GM18499 (cell line): Measurements from ENCODE around the gene PPP1R27.
"Not testable (repeated sequence)": the region's sequence is repeated elsewhere in the genome, so short reads cannot be mapped to it uniquely, and the experiment has no call there.

Source experiments
- ATAC-seq: cut with Tn5 transposase; IDR thresholded peaks from one replicate; pipeline ENCODE4 v1.9.1; 2021; ENCODE audit warnings: moderate number of reproducible peaks; ENCODE audit not compliant: insufficient read depth, unreplicated experiment

The PPP1R27 gene

DNA sequence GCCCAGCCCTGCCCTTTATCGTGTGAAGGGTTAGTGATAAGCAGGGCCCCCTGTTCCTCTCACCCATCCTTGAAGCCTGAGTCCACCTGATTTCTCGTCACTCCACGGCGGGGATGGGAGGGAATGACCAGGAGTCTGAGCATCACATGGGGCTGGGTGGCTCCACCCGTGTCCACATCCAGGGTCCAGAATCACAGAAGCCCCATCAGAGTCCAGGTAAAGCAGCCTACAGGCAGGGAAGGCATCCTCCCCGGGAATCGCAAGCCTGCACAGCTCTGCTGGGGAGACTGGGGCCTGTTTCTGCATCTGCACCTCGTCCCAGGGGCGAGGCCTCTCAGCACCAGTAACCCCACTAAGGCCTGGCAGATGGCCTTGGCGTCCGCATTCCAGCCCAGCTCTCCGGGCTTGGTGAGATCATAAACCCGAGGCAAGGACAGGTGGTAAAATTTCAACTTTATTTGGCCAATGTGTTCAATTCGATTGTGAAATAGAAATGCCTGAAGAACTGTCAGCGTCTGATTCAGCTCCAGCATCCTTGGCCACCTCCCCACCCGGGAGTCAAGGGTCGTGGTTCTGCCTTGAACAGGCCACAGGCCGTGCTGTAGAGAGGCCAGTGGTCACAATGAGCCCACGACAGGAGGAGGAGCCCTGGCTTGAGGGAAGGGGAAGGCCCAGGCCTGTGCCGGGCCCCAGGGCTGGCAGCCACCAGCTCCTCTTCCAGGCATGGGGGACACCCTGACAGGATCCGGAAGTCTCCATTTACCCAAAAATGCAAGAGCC, 8.1 kb upstream of the PPP1R27 start:
- no peak for ATAC-seq

DNA sequence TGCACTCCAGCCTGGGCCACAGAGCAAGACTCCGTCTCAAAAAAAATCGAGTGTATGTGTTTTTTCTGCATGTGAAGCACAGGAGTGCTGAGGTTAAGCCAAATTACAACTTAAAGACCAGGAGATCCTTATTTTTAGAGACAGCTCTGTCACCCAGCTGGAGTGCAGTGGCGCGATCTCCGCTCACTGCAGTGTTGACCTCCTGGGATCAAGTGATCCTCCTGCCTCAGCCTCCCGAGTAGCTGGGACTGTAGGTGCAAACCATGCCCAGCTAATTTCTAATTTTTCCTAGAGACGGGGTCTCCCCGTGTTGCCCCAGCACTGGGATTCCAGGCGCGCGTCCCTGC, 7.5 kb upstream of the PPP1R27 start:
- no peak for ATAC-seq

DNA sequence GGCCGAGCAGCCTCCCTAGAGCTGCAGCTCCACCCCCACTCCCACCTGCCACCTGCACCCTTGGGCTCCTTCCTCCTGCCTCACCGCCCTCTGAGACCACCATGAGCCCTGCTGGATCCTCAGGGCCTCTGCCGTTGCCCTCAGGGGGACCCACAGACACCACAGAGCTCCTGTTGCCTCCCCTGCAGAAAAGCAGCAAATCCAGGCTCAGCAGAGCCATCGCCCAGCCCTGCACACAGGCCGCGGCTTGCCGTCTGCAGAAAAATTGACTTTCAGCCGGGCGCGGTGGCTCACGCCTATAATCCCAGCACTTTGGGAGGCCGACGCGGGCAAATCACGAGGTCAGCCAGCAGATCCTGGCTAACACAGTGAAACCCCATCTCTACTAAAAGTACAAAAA, 7.0 kb upstream of the PPP1R27 start:
- no peak for ATAC-seq

DNA sequence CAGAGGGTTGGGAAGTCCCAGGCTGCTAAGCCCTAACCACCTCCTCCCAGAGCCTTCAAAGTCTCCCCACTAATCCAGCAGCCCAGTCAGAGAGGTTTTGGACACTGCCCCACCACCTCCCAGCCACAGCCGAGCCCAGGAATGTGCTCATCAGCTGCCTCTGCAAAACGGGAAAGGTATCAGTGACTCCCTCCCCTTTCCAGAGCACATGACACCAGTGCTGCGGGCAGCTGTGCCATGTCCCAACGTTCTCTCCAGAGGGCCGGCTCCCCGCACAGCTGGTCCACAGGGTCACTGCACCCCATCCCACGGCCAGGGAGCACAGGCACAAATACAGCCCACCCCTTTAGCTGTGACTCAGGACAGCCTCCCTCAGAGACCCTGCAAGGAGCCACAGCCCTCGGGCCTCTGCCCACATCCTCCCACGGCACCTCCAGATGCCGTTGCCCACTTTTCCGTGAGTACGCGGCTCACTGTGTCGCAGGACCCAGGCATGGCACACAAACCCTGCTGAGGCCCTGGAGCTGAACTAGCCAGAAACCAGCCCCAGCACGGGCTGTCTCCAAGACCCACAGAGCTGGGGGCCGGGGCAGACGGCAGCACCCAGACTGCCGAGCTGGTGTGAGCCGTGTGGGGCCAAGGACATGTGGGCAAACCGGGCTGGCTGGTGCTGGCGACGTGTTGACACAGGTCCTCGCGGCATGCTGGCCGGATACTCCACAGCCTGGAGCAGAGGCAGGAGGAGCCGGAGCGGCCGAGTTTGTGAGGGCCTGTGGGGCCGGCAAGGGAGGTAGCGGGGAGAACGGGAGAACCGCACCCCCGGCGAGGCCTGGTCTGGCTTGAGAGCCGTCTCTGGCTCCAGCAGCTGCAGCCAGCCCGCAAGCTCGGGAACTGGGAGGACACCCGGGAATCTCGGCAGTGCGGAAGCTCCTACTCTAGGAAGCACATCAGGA, 6.3 kb upstream of the PPP1R27 start:
- no peak for ATAC-seq

DNA sequence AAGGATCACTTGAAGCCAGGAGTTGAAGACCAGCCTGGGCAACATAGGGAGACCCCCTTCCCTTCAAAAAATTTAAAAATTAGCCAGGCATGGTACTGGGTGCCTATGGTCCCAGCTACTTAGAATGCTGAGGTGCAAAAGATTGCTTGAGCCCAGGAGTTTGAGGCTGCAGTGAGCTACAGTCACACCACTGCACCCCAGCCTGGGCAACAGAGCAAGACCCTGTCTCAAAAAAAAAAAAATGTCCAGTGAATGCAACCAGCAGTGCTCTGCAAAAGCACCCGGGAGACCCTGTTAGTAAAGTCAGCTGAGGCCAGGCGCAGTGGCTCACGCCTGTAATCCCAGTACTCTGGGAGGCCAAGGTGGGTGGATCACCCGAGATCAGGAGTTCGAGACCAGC, 5.2 kb upstream of the PPP1R27 start:
- ATAC-seq, result not testable (repeated sequence)

DNA sequence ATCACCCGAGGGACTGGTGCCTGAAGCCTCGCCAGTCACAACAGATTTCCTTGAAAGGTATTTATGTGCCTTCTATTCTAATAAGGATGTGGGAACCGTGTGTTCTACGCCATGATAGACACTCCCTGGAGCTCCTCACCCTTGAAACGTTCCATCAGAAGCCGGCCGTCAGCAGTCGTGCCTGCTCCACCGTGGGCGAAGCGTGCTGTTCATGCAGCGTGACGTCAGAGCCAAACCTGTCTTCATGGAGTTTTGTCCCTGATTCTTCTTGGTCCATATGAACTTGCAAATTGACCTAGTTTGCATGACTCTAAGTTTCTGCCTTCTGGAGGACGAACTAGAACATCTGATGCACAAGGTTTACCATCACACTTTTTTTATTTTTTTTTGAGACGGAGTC, 4.5 kb upstream of the PPP1R27 start:
- ATAC-seq, result no peak

DNA sequence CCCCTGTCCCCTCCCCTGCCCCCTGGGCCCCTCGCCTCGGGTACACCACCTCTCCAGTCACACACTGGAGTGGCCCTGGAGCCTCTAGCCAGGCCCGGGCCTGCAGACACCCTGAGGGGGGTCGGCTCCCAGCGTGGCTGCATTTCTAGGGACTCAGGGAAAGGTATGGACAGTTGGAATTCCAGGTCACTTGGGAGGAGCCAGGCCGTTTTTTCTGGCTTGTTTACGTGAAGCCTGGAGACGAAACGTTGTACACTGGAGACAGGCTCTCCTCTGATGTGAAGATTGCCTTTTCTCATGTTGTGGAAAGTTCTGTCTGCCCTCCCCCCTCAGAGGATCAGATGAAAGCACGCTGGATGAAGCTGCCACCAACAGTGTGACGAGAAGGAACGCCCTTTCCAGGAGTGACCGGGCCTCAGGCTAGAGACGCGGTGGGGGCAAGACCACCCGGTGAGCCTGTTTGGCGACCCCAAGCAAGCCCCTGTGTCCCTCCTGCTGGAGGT, 4.0 kb upstream of the PPP1R27 start:
- ATAC-seq, result no peak

DNA sequence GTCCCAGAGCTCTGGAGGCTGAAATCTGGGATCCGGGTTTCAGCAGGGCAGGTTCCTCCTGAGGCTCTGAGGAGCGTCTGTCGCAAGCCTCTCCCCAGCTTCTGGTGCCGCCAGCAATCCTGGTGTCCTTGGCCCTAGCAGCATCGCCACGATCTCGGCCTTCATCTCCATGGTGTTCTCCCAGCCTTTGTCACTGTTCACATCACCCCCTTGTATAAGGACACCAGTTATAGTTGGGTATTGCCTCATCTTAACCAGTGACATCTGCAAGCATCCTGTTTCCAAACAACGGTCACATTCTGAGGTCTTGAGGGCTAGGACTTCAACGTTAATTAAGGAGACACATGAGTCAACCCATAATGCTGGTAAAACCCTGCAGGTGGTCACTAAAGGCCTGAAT, 2.8 kb upstream of the PPP1R27 start:
- ATAC-seq, result no peak

DNA sequence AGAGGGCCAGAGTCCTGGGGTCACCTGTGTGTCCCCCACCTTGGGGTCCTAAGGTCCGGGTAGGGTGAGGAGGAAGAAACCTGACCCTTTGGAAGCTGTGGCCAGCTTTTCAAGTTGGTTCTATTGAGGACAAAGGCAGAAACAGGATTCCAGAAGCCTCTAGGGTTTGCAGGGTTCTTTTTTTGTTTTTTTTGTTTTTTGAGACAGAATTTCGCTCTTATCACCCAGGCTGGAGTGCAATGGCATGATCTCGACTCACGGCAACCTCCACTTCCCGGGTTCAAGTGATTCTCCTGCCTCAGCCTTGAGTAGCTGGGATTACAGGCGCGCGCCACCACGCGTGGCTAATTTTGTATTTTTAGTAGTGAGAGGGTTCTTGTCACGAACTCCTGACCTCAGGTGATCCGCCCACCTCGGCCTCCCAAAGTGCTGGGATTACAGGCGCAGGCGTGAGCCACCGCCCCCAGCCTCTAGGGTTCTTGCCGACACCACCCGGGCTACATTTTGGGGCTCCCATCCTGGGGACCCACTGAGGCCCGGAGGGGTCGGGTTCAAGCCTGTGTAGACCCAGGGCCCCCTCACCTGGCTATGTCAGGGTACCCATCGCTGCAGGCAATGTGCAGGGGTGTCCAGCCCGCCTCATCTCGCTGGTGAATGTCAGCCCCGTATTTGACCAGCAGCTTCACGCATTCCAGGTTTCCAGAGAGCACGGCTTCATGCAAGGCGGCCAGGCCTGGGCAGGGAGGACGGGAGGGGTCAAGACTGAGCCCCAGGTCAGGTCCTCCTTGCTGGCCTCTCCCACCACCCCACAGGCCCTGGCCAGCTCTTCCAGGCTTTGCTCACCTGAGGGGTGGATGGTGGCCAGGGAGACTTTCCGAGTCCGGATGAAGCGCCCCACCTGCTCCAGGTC, 674 bp downstream of the PPP1R27 start:
- ATAC-seq, result no peak

DNA sequence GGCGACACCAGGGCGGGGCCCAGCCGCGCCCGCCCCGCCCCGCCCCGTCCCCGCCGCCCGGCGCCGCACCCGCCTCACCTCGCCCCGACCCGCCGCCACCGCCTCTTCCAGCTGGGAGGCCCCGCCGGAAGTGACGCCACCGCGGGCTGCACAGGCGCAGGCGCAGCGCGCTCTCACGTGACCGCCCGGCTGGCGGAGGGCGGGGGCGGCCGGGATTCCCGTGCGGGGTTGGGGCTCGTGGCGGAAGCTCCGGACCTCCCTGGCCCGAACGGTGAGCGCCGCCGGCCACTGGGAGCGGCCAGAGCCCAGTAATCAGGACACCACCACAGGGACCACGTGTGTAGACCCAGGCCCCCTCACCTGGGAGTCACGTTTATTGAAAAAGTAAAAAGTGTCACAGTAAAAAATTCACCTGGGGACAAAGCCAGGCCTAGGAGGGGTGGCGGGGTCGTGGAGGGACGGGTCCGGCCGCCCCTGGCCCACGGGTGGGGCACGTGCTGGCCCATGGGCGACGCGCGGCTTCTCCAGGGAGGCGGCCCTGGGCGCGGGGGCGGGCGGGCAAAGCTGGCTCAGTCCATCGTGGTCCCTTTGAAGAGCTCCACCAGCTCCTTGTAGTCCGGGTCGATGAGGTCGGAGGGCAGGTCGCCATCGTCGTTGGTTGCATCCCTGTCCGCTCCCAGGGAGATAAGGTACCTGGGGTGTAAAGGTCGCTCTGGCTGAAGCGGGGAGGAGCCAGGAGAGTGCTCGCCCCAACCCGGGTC, 1.5 kb downstream of the PPP1R27 start, which contains the start of gene MCRIP1:
Gene MCRIP1, minus strand, starts transcription at position 132 of the 761 bp plus-strand sequence. CDS start 8,785 bp downstream, outside the sequence.
- no peak for ATAC-seq

DNA sequence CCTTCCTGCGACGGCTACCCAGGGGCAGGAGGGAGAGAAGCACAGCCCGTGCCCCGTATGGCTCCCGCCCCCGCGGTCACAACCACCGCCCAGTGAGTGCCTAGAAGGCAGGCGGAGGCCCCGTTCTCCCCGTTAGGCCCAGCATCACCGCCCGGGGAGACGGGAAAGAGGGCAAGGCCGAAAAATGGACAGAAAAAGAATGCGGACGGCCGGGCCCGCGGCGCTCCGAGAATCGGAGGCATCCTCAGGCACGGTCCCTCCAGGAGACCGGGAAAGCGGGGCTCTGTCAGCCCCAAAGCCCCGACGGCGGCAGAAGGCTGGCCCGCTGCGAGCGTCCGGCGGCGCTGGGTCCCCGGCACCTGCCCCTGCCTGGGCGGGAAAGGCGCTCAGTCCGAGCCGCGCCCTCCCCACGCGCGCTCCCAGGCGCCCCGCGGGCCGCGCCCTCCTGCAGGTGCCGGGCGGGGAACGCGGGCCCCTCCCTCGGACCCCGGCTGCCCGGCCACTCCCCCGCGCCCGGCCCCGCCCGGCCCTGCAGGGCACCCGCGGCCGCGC, 2.2 kb downstream of the PPP1R27 start:
- no peak for ATAC-seq

DNA sequence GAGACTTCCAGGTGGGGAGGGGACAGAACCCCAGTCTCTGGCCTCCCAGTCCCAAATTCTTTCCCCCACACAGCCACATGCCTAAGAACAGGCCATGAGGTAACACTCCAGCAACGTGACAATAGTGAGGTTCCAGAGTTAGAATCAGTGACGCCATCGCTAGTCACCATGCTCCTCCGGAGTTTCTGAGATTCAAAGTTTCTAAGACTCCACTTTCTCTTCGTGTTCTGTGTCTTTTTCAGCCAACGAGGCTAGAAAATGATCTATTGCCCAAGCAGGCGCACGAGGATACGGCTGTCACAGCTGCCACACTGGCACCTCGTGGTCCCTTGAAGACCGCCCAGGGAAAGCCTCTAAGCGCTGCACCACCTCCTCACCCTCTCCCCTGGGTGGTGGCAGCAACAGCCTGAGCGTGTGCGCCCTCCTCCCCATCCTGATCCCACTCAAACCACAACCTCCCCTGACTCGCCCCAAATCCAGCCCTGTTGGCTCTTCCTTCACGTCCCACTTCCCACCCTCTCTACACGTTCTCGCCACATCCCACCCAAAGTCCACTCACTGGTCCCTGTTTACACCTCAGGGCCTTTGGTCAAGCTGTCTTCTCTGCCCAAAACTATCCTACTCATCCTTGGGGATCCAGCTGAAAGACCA, 2.8 kb downstream of the PPP1R27 start:
- ATAC-seq, result no peak

DNA sequence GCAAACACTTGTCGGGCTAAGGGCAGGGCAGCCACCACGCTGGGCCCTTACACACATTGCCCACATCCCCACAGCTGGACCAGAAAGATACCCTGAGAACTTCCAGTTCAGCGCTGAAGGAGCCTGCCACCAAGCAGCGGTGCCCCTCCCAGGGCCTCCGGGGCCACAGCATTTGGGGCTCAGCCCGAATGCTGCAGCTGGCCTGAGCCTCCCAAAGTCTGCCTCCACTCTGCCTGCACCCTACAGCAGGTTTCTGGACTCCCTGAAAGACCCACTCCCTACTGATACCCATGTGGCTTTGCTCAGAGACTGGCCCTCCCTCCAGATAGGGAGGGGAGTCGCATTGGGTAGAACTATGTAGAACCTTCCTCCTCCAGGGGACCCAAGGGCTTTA, 3.3 kb downstream of the PPP1R27 start:
- ATAC-seq, result no peak

DNA sequence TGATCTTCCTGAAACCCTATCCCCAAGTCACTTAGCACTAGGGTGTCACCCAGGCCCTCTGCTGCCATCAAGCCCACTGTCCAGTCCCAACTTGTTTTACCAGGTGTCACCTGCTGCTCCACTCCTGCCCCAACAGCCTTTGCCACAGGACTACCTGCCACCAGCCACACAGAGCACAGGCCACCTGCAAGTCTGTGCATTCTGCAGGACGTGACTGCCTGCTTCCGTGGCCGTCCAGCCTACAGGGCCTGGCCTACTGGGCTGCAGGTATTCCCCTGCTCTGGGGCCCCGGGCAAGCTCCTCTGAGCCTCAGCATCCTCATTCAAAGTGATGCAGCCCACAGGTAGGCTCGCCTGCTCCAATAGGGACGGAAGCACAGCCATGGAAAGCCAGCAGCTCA, 5.0 kb downstream of the PPP1R27 start:
- no peak for ATAC-seq

DNA sequence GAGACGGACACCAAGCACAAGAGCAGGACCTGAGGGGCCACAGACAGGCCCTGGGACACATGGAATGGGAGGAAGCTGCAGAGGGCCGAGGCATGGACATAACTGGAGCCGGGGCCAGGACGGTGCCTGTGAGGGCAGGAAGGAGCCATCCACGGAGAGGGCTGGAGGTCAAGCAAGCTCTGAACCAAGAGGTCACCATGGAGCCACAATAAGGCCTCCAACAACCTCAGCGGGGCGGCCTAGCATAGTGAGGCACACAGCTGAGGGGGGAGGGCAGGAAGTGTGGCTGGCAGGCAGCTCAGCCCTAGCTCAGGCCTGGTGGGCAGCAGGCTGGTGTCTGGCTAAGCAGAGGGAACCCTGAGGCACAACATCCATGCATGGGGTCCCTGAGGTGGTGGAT, 6.2 kb downstream of the PPP1R27 start:
- ATAC-seq, result no peak

DNA sequence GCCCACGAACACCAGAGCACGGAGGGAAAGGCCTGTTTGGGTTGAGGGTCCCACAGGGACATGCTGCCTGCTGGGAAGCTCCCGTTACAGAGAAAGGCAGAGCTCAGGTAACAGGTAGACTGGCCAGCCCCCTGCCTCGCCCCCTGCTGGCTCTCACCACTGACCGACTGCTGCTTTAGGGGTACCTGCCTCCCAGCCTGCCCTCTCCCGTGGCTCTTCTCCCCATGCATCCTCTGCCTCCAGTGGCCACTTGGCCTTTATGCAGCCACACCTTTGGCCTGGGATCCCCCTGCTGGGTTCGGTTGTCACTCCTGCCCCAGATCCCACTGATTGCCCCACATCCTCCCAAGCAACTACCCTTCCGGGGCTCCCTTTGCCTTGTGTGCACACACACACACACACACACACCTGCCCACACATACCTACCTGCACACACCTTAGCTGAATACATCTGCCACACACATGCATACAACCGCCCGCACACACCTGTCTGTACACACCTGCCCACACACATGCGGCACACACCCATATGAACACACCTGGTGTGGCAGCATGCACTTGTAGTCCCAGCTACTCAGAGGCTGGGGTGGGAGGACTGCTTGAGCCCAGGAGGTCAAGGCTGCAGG, 8.9 kb downstream of the PPP1R27 start:
- no peak for ATAC-seq

DNA sequence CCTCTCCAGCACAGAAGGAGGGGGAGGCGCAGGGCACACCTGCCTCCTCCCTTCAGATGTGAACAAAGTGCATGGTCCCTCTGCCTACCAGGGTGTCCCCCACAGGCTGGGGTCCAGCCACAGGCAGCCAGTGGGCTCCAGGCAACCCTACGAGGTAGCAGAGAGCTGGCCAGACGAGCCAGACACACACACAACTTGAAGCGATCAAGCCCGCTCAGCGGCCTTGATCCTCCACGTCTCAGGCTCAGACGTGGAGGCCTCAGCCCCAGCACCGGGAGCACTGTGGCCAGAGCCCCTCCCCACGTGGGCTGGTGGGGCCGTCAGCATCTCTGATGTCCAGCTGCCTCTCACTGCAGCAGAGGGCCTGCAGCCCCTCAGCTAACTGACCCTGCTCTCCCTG, 10.3 kb downstream of the PPP1R27 start:
- no peak for ATAC-seq

DNA sequence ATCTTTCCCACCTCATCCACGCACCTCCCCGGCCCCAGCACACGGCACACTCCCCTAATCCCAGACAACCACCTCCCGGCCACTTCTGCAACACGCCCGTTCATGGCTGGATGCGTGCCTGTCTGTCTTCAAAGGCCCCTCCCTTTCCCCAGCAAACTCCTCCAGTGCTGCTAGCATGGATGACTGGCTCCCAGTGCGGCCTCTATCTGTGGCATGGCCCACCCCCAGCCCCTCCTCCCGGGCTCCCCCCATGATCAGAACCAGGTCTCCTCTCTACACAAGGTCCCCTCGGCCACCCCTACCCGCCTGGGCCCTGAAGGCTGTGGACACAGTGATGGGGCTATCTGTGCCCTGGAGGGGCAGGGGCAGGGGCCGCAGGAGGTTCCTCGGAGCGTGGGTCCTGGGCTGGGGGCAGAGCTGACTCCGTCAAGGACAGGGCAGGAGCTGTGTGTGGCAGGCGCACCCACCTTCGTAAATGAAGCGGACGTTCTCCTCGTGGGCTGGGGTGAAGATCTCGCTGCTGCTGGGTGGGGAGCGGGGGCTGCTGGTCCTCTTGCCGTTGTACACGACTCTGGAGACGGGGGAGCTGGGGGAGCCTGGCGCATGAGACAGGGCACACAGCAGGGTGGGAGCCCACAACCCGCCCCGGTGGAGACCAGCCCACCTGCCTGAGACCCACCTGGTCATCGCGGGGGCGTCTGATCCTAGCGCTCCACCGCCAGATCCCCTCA, 10.9 kb downstream of the PPP1R27 start:
- ATAC-seq, result no peak
